ENCODE data around the gene RNF41. TPM values are rescaled to one million over a fixed set of nuclear protein-coding genes. Genes with fewer than 3 reads are reported as not detected.

The RNF41 gene
- total RNA-seq, 4 donors from 2014 or later, result 21.1 to 42.5 (median 28.6) TPM

GRCh38 chr12:56261503-56262232 is 39.9 kb upstream of the RNF41 start:
- no peaks in the 10 kb centered on the region for H3K9me3 ChIP-seq
- peaks cover 9 to 39% (median 25%) of the 10 kb centered on the region in 3 donors for H3K4me1 ChIP-seq
- TF ChIP-seq CTCF (IDR thresholded peaks at IDR 0.05) (no peak), POLR2A (IDR thresholded peaks at IDR 0.05) (no peak)
- peaks cover 0 to 4% (median 0%) of the 10 kb centered on the region in 3 donors for H3K36me3 ChIP-seq
- no peaks in the 10 kb centered on the region for H3K27me3 ChIP-seq
- intact Hi-C loops (cut with DNase I), result no loop called here
- WGBS, 2 donors, result 67 to 75% methylated on average over 5 of the region's 5 CpGs
- H3K4me3 ChIP-seq, result no peak overlapping the region
- H3K27ac ChIP-seq, result no peak overlapping the region
- DNase-seq, result no peak

- Histone ChIP-seq H3K36me3 (peaks cover 0 to 12% (median under 1%) of the 10 kb centered on the region in 3 donors), H3K27ac (no peak overlapping the region), H3K4me1 (peaks cover 15 to 39% (median 27%) of the 10 kb centered on the region in 3 donors), H3K4me3 (no peak overlapping the region), H3K9me3 (no peaks in the 10 kb centered on the region), H3K27me3 (no peaks in the 10 kb centered on the region)
- 83 to 93% methylated on average over 3 of the region's 3 CpGs for WGBS, 2 donors
- DNase-seq, result no peak
- TF ChIP-seq POLR2A (IDR thresholded peaks at IDR 0.05), result no peak
- TF ChIP-seq CTCF (IDR thresholded peaks at IDR 0.05), result no peak
- intact Hi-C loops (cut with DNase I), result no loop called here
Measured at GRCh38 chr12:56260921-56261320, 39.2 kb upstream of the RNF41 start.

DNA sequence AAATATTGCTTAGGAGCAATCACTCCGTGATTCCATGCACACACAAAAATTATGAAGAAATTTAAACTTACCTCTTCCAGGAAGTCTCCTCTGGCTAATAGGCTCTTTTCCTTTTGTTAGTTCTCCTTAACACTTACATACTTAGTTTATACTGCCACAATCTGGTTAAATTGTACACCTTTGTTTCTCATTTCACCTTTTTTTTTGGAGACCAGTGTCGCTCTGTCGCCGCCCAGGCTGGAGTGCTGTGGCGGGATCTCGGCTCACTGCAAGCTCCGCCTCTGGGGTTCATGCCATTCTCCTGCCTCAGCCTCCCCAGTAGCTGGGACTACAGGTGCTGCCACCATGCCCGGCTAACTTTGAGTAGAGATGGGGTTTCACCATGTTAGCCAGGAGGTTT is 38.7 kb upstream of the RNF41 start:
- 88 to 89% methylated on average over 5 to 8 of the region's 8 CpGs for WGBS, 2 donors
- intact Hi-C loops (cut with DNase I), result no loop called here
- TF ChIP-seq POLR2A (IDR thresholded peaks at IDR 0.05), result no peak
- no peak for TF ChIP-seq CTCF (IDR thresholded peaks at IDR 0.05)
- no peak for DNase-seq
- H3K27me3 ChIP-seq, result no peaks in the 10 kb centered on the region
- H3K9me3 ChIP-seq, result no peaks in the 10 kb centered on the region
- H3K4me3 ChIP-seq, result no peak overlapping the region
- peaks cover 3 to 17% (median 5%) of the 10 kb centered on the region in 3 donors for H3K36me3 ChIP-seq
- peaks cover 15 to 38% (median 24%) of the 10 kb centered on the region in 3 donors for H3K4me1 ChIP-seq
- H3K27ac ChIP-seq, result no peak overlapping the region

DNA sequence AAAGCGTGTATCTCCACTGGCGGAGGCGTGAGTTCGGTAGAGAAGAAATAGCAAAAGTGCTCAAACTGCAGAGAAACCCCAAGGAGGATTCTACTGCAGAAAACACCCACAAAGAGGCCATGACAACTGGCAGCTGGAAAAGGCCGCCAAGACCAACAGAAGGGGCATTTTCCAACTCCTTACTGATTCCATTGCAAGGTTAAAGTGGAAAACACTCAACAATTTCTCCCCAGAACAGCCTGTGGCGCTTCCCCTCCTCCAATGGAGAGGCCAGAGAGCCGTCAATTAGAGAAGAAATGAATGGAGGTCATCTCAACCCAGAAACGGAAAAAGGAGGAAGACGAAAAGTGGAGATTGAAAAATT is 37.1 kb upstream of the RNF41 start:
- Histone ChIP-seq H3K36me3 (peaks cover 10 to 33% (median 21%) of the 10 kb centered on the region in 3 donors), H3K9me3 (no peaks in the 10 kb centered on the region), H3K4me3 (peak overlapping the region; percentile 74 to 90 (median 82)), H3K27me3 (no peaks in the 10 kb centered on the region), H3K27ac (peak overlapping the region; percentile 89 to 96 (median 94)), H3K4me1 (peaks cover 15 to 38% (median 24%) of the 10 kb centered on the region in 3 donors)
- intact Hi-C loops (cut with DNase I), result no loop called here
- no peak for DNase-seq
- 11 to 12% methylated on average over 9 of the region's 9 CpGs for WGBS, 2 donors
- TF ChIP-seq POLR2A (IDR thresholded peaks at IDR 0.05) (no peak), CTCF (IDR thresholded peaks at IDR 0.05) (no peak)

DNA sequence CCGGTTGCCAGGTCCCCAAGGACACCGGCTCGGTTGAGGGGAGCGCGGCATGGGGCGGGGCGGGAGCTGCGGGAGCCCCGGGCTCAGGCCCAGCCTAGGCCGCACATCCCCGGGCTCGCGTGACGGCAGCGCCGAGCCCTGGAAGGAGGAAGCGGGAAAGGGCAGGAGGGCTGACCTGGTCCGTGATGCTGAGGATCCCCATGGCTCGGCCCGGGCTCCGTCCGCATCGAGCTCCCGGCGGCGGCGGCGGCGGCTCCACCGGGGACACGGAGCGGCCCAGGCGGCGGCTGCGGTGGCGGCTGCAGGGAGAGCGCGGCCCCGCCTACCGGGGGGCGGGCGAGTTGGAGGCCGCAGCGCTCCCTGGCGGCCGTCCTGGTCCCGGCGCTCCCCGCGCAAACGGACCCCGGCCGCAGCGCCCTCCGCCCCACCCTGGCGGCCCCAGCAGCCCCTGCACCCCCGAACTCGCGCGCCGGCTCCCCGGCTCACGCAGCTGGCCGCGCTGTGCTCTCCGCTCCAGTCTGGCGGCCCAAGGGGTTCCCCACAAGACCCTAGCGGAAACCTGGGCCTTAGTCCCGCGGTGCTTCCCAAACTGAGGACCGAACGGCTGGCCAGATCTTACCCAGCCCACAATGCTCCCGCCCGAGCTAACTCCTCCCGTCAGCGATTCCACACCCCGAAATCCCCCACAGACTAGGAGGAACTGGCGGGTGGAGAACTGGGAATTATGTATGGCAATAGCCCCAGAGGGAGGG is 36.5 kb upstream of the RNF41 start, which contains the start of gene ANKRD52:
Gene ANKRD52 (minus strand): TSS at position 317 of the 752 bp plus-strand sequence. CDS start 115 bp downstream, at position 202.
- Histone ChIP-seq H3K4me1 (peaks cover 15 to 38% (median 24%) of the 10 kb centered on the region in 3 donors), H3K36me3 (peaks cover 16 to 39% (median 27%) of the 10 kb centered on the region in 3 donors), H3K9me3 (no peaks in the 10 kb centered on the region), H3K4me3 (peak within 1 kb of the TSS; percentile 74 to 90 (median 82)), H3K27me3 (no peaks in the 10 kb centered on the region), H3K27ac (peak within 1 kb of the TSS; percentile 89 to 96 (median 94))
- peak in 2 of 4 donors; percentile 38 to 41 for TF ChIP-seq POLR2A (IDR thresholded peaks at IDR 0.05)
- TF ChIP-seq CTCF (IDR thresholded peaks at IDR 0.05), result peak; percentile 37 to 90 (median 81)
- WGBS, 2 donors, result 0% methylated on average over 1 to 2 of the region's 78 CpGs
- DNase-seq, result no peak
- intact Hi-C loops (cut with DNase I), result no loop called here
